A549 (cell line): ENCODE results near the gene ORC4. TPM values are rescaled to one million over a fixed set of nuclear protein-coding genes. Genes with fewer than 3 reads are reported as not detected.
A peak's percentile ranks its signal among the peaks of the same experiment; 100 is the strongest.

ENCODE experiments used
- ATAC-seq, 2 experiments: fragments of 200-7000 bp in 1 of 2; fragments of >200 bp in 1 of 2; cut with Nextera tagmentation in 1 of 2; cut with Tn5 transposase in 1 of 2; 3 replicates each; pipeline versions ENCODE4 v1.8.0 to v1.9.1; 2018 to 2020; ENCODE audit warnings: mild to moderate bottlenecking in 1 of 2, moderate library complexity in 1 of 2
- CTCF ChIA-PET: fragments of 300-600 bp; sonication (Branson Sonifier 250); formaldehyde crosslinking; extraction: SDS; loops from one replicate; lab custom pipeline; 2021; ENCODE audit warnings: antibody characterized with exemption, inconsistent platforms; lab: Yijun Ruan, JAX
- POLR2A ChIA-PET: fragments of 350-600 bp; formaldehyde crosslinking; extraction: SDS; loops from one replicate; lab custom pipeline; 2021; ENCODE audit warnings: antibody characterized with exemption, inconsistent platforms; lab: Yijun Ruan, JAX
- DNase-seq, 2 experiments: peaks; one replicate each; pipeline versions ENCODE4 v3.0.0 to v3.0.0-alpha.2; 2011 to 2016; ENCODE audit warnings: low read depth in 1 of 2, low spot score in 1 of 2
- FAIRE-seq: peaks from 2 replicates; lab custom pipeline; 2011; peaks lifted over from hg19 to GRCh38; lab: Jason Lieb, UNC
- H3K27ac ChIP-seq, 2 experiments: fragments of >200 bp; sonication (Bioruptor Twin); formaldehyde crosslinking; 3 replicates each; pipeline ENCODE4 v1.5.1; 2016 to 2017
- H3K4me1 ChIP-seq: fragments of >200 bp; sonication (Bioruptor Twin); formaldehyde crosslinking; 3 replicates; pipeline ENCODE4 v1.6.1; 2016
- H3K4me2 ChIP-seq: fragments of >200 bp; sonication (Bioruptor Twin); formaldehyde crosslinking; 3 replicates; pipeline ENCODE4 v1.6.1; 2016
- H3K4me3 ChIP-seq: fragments of >200 bp; sonication (Bioruptor Twin); formaldehyde crosslinking; 3 replicates; pipeline ENCODE4 v1.5.1; 2016
- H3K9me3 ChIP-seq: fragments of >200 bp; sonication (Bioruptor Twin); formaldehyde crosslinking; 3 replicates; pipeline ENCODE4 v1.6.1; 2016
- BCL3 ChIP-seq: fragments of >200 bp; sonication (Bioruptor Twin); formaldehyde crosslinking; IDR thresholded peaks from 3 replicates; pipeline ENCODE4 v1.6.1; 2016
- BHLHE40 ChIP-seq: IDR thresholded peaks from 2 replicates; pipeline ENCODE4 v1.6.1; 2012; ENCODE audit warnings: low read depth, low read length, inconsistent platforms
- CBX2 ChIP-seq: fragments of 200-600 bp; sonication (generic); IDR thresholded peaks from 2 replicates; pipeline ENCODE4 v1.6.1; 2016; ENCODE audit warnings: low read depth, mild to moderate bottlenecking, borderline replicate concordance
- CEBPB ChIP-seq, 2 experiments: fragments of >200 bp in 1 of 2; sonication (Bioruptor Twin) in 1 of 2; formaldehyde crosslinking in 1 of 2; IDR thresholded peaks; 2 replicates each; pipeline ENCODE4 v1.6.1; 2012 to 2016
- CHD4 ChIP-seq: fragments of 200-600 bp; sonication (generic); IDR thresholded peaks from 2 replicates; pipeline ENCODE4 v1.6.1; 2016; ENCODE audit warnings: antibody characterized with exemption, mild to moderate bottlenecking, borderline replicate concordance
- CTCF ChIP-seq: fragments of >200 bp; sonication (Bioruptor Twin); formaldehyde crosslinking; IDR thresholded peaks from 3 replicates; pipeline ENCODE4 v1.5.1; 2016
- EHF ChIP-seq: fragments of 250-450 bp; sonication (Bioruptor Pico); IDR thresholded peaks from 2 replicates; pipeline ENCODE4 v1.5.0; 2020; ENCODE audit warnings: mild to moderate bottlenecking
- EHMT2 ChIP-seq: fragments of 200-600 bp; sonication (generic); IDR thresholded peaks from 2 replicates; pipeline ENCODE4 v1.6.1; 2016; ENCODE audit warnings: antibody characterized with exemption, low read depth, mild to moderate bottlenecking, moderate library complexity
- EP300 ChIP-seq, 2 experiments: fragments of >200 bp; sonication (Bioruptor Twin); formaldehyde crosslinking; IDR thresholded peaks; 2 replicates in 1 of 2; 3 replicates in 1 of 2; pipeline ENCODE4 v1.6.1; 2016 to 2017
- FOXS1 ChIP-seq: fragments of 250-450 bp; sonication (Bioruptor Pico); IDR thresholded peaks from 2 replicates; pipeline ENCODE4 v1.5.0; 2020; ENCODE audit warnings: mild to moderate bottlenecking, moderate library complexity
- HES2 ChIP-seq: fragments of >200 bp; sonication (Bioruptor Twin); formaldehyde crosslinking; IDR thresholded peaks from 2 replicates; pipeline ENCODE4 v1.6.1; 2016
- HEYL ChIP-seq: fragments of 250-450 bp; sonication (Bioruptor Pico); IDR thresholded peaks from 2 replicates; pipeline ENCODE4 v1.8.0; 2021; ENCODE audit warnings: mild to moderate bottlenecking, moderate library complexity
- KDM1A ChIP-seq: fragments of 200-600 bp; sonication (generic); IDR thresholded peaks from 2 replicates; pipeline ENCODE4 v1.6.1; 2016; ENCODE audit warnings: low read depth, mild to moderate bottlenecking
- NPAS2 ChIP-seq: fragments of 250-450 bp; sonication (Bioruptor Pico); IDR thresholded peaks from 2 replicates; pipeline ENCODE4 v1.8.0; 2022; ENCODE audit warnings: mild to moderate bottlenecking, moderate library complexity, borderline replicate concordance
- NR3C1 ChIP-seq: fragments of >200 bp; sonication (Bioruptor Twin); formaldehyde crosslinking; IDR thresholded peaks from 3 replicates; pipeline ENCODE4 v1.6.1; 2017
- RAD21 ChIP-seq, 2 experiments: fragments of >200 bp in 1 of 2; sonication (Bioruptor Twin) in 1 of 2; formaldehyde crosslinking in 1 of 2; IDR thresholded peaks in 1 of 2; conservative IDR thresholded peaks in 1 of 2; 2 replicates in 1 of 2; 3 replicates in 1 of 2; pipeline ENCODE4 v1.6.1; 2012 to 2018; ENCODE audit warnings: inconsistent platforms in 1 of 2
- RARB ChIP-seq: fragments of 250-450 bp; sonication (Bioruptor Pico); IDR thresholded peaks from 2 replicates; pipeline ENCODE4 v1.8.0; 2021; ENCODE audit warnings: mild to moderate bottlenecking, moderate library complexity
- RFX5 ChIP-seq: fragments of 450-650 bp; IDR thresholded peaks from 2 replicates; pipeline ENCODE4 v1.7.1; 2014; ENCODE audit warnings: antibody characterized with exemption, mild to moderate bottlenecking, moderate library complexity
- SMC3 ChIP-seq: fragments of >200 bp; sonication (Bioruptor Twin); formaldehyde crosslinking; IDR thresholded peaks from 3 replicates; pipeline ENCODE4 v1.6.1; 2018; ENCODE audit warnings: inconsistent platforms
- ZC3H11A ChIP-seq: fragments of 450-650 bp; IDR thresholded peaks from 2 replicates; pipeline ENCODE4 v1.6.1; 2014; ENCODE audit warnings: antibody characterized with exemption, mild to moderate bottlenecking
- WGBS: methylation state at CpG from one replicate; pipeline ENCODE4 v1.1.6; 2017; ENCODE audit errors: missing lambda C conversion rate; 5-methylcytosine and 5-hydroxymethylcytosine counted together
- polyA plus RNA-seq, 4 experiments: library from polyadenylated mRNA; depleted of rRNA in 3 of 4; stranded (reverse); fragments of >200 nt; fragmentation: RNase III in 1 of 4; extraction: RNeasy Plus Mini Kit Qiagen cat#74134 plus additional on column Dnase treatment in 1 of 4; gene quantifications; 2 replicates in 3 of 4; 3 replicates in 1 of 4; pipeline ENCODE4 v1.2.3, GENCODE V29; 2011 to 2017
- TF ChIP-seq, protein P1 (sequence below): fragments of 250-450 bp; sonication (Bioruptor Pico); IDR thresholded peaks from 2 replicates; pipeline ENCODE4 v1.5.0; 2021; ENCODE audit warnings: mild to moderate bottlenecking, moderate library complexity, borderline replicate concordance
- TF ChIP-seq, protein P2 (sequence below): IDR thresholded peaks from 2 replicates; pipeline ENCODE4 v1.6.1; 2012

The ORC4 gene
- polyA plus RNA-seq, 2 of the 4 experiments (the other 2 are of a cell fraction): 38.5 to 99.1 TPM

DNA sequence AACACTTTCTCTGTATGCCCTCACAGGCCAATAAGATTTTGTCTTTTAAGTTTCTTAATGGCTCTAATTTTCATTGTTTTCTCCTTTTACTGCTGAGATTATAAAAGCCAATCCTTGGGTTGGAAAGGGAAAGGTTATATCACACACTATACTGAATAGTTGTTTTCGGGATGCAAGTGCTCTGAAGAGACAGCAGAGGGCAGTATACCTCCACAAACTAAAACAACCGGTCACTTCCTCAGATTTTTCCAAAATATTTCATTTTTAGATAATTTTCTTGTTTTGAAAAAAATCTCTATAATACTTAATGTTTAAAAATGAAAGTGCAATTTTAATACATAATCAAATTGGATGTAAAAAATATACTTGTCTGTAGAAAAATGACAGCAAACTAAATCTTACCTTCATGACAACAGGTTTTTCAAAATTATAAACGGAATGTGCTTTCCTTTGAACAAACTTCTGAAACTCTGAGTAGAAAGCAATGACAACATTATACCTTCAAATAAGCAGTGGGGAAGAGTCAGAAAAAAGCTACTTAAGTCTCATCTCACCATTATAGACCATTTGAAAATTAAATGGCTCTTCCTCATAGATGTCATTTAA, 82.7 kb downstream of the ORC4 start:
- Histone ChIP-seq H3K27ac (no peak overlapping the region), H3K9me3 (no peaks in the 10 kb centered on the region), H3K4me2 (no peak overlapping the region), H3K4me1 (0 out of 3 replicates have a peak, but pooled peaks cover 4% of the 10 kb centered on the region), H3K4me3 (no peak overlapping the region)
- no peak for FAIRE-seq
- 32% methylated on average over 3 of the region's 3 CpGs for WGBS
- peak; percentile 81 to 87 for TF ChIP-seq RAD21 (conservative IDR thresholded peaks at IDR 0.05 in 1 of 2, IDR thresholded peaks at IDR 0.05 in 1 of 2)
- TF ChIP-seq SMC3: peak; percentile 83
- TF ChIP-seq CTCF: peak; percentile 89
- no peak for TF ChIP-seq NR3C1
- ATAC-seq: peak; percentile 73 to 76
- POLR2A ChIA-PET: no interaction called here
- DNase-seq: peak in 1 of 2 experiments; percentile 37
- CTCF ChIA-PET: interaction anchor here (0.6 to 1.0 kb wide), 9 partner anchors 48 to 1052 kb away, joined by 3 to 5 read pairs (median 3); no protein-coding TSS in a partner anchor

- FAIRE-seq (no peak), ATAC-seq (no peak), DNase-seq (no peak)
- 100% methylated on average over 1 of the region's 1 CpG for whole genome bisulfite sequencing
- no peaks in the 10 kb centered on the region for H3K9me3 ChIP-seq
- ChIA-PET POLR2A (no interaction called here), CTCF (interaction anchor here (1.1 to 2.3 kb wide), 4 partner anchors 14 to 1055 kb away, joined by 3 to 11 read pairs (median 4); no protein-coding TSS in a partner anchor)
- H3K4me2 ChIP-seq: no peak overlapping the region
- H3K27ac ChIP-seq: no peak overlapping the region
- TF ChIP-seq EP300 (IDR thresholded peaks at IDR 0.05) (no peak), HES2 (no peak), FOXS1 (CRISPR knock-in tag) (no peak), CEBPB (IDR thresholded peaks at IDR 0.05) (no peak), RARB (no peak), BHLHE40 (no peak), RFX5 (no peak), HEYL (CRISPR knock-in tag) (no peak), ZC3H11A (no peak), BCL3 (no peak), KDM1A (no peak), EHMT2 (no peak), CBX2 (no peak), EHF (CRISPR knock-in tag) (no peak), NPAS2 (CRISPR knock-in tag) (no peak), CHD4 (no peak)
- TF ChIP-seq, protein P1, sequence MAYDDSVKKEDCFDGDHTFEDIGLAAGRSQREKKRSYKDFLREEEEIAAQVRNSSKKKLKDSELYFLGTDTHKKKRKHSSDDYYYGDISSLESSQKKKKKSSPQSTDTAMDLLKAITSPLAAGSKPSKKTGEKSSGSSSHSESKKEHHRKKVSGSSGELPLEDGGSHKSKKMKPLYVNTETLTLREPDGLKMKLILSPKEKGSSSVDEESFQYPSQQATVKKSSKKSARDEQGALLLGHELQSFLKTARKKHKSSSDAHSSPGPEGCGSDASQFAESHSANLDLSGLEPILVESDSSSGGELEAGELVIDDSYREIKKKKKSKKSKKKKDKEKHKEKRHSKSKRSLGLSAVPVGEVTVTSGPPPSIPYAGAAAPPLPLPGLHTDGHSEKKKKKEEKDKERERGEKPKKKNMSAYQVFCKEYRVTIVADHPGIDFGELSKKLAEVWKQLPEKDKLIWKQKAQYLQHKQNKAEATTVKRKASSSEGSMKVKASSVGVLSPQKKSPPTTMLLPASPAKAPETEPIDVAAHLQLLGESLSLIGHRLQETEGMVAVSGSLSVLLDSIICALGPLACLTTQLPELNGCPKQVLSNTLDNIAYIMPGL (CRISPR knock-in tag): no peak
- TF ChIP-seq, protein P2, sequence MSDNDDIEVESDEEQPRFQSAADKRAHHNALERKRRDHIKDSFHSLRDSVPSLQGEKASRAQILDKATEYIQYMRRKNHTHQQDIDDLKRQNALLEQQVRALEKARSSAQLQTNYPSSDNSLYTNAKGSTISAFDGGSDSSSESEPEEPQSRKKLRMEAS: no peak
- 0 out of 3 replicates have a peak, but pooled peaks cover 4% of the 10 kb centered on the region for H3K4me1 ChIP-seq
- H3K4me3 ChIP-seq: no peak overlapping the region
Observed at GRCh38 chr2:147934881-147935620, 85.5 kb downstream of the ORC4 start.
